ENCODE measurements around the gene HTR2B.
"Not testable (repeated sequence)": the region's sequence is repeated elsewhere in the genome, so short reads cannot be mapped to it uniquely, and the experiment has no call there.

Gene HTR2B

GRCh38 chr2:231133365-231134099, 8.7 kb upstream of the HTR2B start:
- DNase-seq (ENCODE audit: low spot score), result no peak

GRCh38 chr2:231132129-231132528, 7.3 kb upstream of the HTR2B start:
- DNase-seq (ENCODE audit: low spot score), result no peak

- DNase-seq (ENCODE audit: low spot score), result no peak
Measured at GRCh38 chr2:231130336-231131056, 5.7 kb upstream of the HTR2B start.

GRCh38 chr2:231129216-231129615, 4.4 kb upstream of the HTR2B start:
- no peak for DNase-seq (ENCODE audit: low spot score)

DNA sequence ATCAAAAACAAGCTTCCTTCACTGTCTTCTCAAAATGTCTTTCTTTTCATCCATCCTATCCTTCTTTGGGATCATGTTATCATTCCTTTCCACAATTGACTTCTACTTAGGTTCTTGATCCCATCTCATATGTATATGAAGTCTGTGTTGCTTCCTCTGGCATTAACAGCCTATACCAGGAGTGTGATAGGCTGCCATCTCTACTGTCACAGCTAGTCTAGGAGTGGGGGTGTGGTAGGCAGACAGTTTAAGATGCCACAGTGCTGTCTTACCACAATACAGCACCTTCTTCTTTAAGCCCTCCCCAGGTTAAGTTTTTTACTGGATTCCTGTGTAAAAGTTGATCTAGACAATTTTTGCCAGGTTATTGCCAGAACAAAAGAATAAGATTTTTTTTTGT, 3.7 kb upstream of the HTR2B start:
- DNase-seq (ENCODE audit: low spot score), result no peak

DNA sequence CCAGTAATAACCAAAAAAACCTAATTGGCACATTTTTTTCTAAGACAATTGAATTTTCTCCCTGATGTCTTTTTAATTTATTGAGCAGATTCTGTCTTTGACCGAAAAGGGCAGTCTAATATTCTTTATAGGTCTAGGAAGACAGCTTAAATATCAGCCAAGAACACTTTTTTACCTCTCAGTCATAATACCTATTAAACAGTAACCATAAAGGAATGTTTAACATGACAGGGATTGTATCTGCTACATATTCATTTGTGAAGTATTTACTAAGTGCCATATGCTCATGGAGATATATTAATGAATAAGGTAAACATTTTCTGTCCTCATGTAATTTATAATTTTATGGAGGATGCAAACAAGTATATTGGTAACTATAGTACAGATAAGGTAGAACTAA, 3.1 kb upstream of the HTR2B start:
- no peak for DNase-seq (ENCODE audit: low spot score)

DNA sequence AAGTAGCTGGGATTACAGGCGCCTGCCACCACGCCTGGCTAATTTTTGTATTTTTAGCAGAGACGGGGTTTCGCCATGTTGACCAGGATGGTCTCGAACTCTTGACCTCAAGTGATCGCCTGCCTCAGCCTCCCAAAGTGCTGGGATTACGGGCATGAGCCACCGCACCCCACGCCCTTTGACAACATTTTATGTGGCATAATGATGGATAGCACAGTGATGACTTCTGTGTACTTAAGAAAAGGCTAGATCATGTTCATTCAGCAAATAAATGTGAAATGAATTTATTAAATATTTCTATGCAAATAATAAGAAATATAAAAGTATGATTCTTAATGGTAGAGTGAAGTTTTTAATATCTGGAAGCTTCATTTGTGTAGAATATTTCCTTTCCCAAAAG, 2.6 kb upstream of the HTR2B start:
- no peak for DNase-seq (ENCODE audit: low spot score)

DNA sequence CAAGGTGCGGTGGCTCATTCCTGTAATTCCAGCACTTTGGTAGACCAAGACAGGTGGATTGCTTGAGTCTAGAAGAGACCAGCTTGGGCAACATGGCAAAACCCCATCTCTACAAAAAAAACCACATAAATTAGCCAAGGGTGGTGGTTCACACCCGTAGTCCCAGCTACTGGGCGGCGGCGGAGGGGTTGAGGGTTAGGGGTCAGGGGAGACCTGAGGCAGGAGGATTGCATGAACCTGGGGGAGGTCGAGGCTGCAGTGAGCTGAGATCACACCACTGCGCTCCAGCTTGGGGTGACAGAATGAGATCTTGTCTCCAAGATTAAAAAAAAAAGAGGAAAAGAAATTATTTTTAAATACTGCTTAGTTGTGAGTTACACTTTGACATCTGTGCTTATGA, 1.3 kb upstream of the HTR2B start:
- no peak for DNase-seq (ENCODE audit: low spot score)

DNA sequence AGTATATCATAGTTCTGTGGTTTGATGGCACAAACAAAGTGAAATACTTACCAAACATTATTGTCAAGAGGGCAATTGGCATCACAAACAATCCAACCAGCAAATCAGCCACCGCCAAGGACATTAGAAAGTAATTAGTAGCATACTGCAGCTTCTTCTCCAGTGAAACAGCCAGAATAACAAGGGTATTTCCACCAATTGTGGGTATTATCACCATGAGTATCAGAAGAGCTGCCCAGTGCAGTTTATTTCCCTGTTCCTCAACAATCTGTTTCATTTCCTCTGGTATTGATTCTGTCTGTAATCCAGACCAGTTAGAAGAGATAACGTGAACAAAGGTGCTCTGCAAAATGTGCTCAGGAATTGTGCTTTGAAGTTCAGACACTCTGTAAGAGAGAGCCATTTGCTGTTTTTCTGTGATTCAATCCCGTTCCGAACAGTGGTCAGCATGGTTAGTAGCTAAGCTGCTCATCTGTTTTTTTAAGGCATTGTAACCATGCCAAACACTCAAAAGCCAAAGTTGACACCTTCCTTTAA, 1.4 kb downstream of the HTR2B start:
- DNase-seq (ENCODE audit: low spot score), result no peak

GRCh38 chr2:231118614-231118942, 6.3 kb downstream of the HTR2B start:
- DNase-seq (ENCODE audit: low spot score), result no peak

DNA sequence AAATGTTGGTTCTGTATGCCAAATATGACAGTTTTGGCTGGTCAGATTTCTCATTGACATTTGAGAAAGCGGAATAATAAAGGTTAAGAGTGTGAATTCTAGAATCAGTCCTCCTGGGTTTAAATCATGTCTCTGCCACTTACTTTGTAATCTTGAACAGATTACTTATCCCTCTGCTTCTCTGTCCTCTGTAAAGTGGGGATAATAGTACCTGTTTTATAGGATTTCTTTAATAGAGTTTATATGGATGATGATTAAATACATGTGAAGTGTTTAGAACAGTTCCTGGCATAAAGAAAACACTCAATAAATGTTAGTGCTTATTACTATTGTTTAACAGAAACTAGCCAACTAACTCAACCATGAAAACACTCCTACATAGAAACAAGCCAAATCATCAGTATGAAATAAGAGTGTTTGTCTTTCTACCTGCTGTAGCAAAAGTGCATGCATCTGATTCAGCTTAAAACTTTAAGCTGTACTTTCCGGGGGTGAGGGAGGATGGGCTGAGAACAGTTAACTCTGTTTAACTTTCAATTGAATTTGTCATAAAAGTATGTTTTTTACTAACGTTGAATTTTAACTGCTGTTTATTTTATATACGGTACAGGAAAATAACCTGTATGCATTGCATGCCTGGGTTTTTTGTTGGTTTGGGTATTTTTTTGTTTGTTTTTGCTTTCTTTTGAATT, 6.8 kb downstream of the HTR2B start:
- DNase-seq (ENCODE audit: low spot score), result no peak

- DNase-seq (ENCODE audit: low spot score), result no peak
Measured at GRCh38 chr2:231117148-231117547, 7.7 kb downstream of the HTR2B start.

DNA sequence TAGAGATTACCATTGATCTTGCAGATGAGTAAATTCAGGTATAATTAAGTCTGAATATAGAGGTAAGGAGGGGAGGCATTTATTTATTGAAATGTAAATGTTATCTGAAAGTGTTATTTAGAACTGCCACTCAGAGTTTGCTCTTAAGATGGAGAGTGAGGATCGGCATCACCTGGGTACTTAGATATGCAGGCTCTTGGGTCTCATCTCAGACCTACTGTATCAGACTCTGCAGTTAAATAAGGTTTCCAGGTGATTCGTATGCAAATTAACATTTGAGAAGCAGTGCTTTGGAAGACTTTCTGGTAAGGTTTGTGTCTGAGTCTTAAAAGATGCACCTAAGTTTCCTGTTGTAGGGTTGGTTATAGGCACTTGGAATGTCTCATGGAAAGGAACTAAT, 9.2 kb downstream of the HTR2B start:
- DNase-seq (ENCODE audit: low spot score), result no peak

GRCh38 chr2:231113489-231113888, 11.4 kb downstream of the HTR2B start:
- no peak for DNase-seq (ENCODE audit: low spot score)

DNA sequence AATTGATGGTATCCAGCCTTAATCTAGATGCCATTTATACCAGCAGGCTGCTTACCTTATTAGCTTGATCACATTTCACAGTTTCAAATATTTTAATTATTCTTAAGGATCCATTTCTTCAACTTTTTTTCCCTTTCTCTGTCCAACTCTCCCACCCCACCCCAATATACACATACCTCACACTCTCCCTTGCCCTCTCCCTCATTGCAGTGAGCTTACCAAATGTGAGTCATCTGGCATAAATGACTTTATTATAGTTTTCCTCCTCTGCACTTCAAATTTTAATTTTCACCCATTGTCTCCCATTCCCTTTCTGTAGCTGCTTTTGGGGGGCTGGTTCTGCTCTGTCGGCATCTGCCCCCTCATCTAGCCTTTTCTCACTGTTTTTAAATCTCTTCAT, 12.9 kb downstream of the HTR2B start:
- no peak for DNase-seq (ENCODE audit: low spot score)

GRCh38 chr2:231110551-231110950, 14.3 kb downstream of the HTR2B start:
- no peak for DNase-seq (ENCODE audit: low spot score)

DNA sequence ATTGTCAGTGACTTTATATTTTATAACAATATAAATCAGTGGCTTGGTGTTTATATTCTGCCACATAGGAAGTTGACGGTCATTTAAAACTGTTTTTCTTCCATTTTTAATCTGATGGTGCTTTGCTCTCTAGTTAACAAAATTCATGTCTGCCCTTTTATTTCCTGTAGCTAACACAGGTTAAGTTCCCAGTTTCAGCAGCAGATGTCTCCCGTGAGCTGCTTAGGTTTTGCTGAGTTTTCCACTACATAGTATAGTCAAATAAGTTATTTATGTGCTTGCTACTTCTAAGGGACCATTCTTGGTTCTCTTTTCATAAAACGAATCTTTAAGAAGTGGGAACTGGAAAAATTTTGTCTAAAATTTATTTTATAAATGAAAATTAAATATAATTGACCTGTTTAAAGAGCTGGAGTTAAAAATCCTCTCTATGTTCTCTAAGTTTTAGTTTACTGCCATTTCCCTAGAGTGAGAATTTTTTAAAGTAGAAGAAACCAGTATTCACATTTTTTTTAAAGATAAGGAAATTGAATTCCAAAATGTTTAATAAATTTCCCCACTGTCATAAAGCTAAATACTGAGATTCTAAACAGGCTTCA, 20.6 kb downstream of the HTR2B start:
- peak; percentile 85 for DNase-seq (ENCODE audit: low spot score)

DNA sequence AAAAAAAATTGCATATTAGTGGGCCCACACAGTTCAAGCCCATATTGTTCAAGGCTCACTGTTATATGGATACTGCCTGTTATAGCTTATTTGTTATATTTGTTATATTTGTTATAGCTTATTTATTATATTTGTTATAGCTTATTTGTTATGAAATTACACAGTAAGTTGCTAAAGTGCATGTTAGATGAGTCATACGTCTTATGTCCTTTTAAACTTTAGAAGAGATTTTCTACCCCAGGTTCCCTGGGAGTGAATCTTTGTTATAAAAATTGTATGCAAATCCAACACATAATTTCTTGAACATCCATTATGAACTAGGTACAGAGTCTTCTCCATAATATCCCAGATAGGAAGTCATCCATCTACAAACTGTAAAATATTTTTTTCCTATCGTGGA, 22.1 kb downstream of the HTR2B start:
- DNase-seq (ENCODE audit: low spot score), result no peak

- DNase-seq (ENCODE audit: low spot score), result no peak
Measured at GRCh38 chr2:231100990-231101389, 23.9 kb downstream of the HTR2B start.

DNA sequence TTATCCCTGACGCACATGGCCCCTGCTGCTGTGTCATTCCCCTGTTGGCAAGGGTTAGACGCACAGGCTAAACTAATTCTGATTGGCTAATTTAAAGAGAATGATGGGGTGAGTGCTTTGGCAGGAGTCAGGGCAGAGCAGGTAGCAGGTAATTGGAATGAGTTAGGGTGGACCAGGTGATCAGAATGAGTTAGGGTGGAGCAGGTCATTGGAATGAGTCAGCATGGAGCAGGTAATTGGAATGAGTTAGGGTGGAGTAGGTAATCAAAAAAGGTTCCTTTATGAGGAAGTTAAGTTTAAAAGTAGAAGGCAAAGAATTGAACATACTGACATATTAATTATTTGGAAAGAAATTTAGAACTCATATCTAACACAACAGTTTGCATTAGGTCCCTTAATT, 24.5 kb downstream of the HTR2B start:
- not testable (repeated sequence) for DNase-seq (ENCODE audit: low spot score)

DNA sequence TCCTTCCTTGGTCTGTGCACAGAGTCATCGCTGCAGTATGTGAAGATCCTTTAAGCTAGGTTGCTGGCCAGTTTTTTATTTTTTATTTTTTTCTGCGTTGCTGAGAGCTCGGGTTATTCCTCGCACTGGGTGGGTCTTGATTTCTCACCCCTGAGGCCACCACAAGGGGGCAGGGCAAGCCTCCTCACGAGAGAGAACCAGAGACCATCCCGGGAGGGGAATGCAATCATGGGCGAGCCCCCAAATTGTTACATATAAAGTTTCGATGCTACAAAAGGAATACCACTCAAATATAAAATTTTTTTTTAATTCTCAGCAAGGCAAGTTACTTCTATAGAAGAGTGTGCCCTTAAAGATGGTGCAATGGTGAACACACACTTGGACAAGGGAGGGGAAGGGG, 24.9 kb downstream of the HTR2B start:
- DNase-seq (ENCODE audit: low spot score), result peak; percentile 30

GRCh38 chr2:231094736-231095346, 30.0 kb downstream of the HTR2B start:
- no peak for DNase-seq (ENCODE audit: low spot score)

All from NAMALWA (cell line).